Smooth muscle cell of the brain vasculature (primary cell): ENCODE results near the gene IGFBPL1.
"Not testable (repeated sequence)": the region's sequence is repeated elsewhere in the genome, so short reads cannot be mapped to it uniquely, and the experiment has no call there.

ENCODE experiments used
- DNase-seq: peaks from one replicate; pipeline ENCODE4 v3.0.0-alpha.2; 2012; ENCODE audit warnings: low read depth, low spot score

Gene IGFBPL1, protein sequence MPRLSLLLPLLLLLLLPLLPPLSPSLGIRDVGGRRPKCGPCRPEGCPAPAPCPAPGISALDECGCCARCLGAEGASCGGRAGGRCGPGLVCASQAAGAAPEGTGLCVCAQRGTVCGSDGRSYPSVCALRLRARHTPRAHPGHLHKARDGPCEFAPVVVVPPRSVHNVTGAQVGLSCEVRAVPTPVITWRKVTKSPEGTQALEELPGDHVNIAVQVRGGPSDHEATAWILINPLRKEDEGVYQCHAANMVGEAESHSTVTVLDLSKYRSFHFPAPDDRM

GRCh38 chr9:38423973-38424843 lies at the start of gene IGFBPL1:
TSS of gene IGFBPL1 (minus strand) at chr9:38424454. CDS start at chr9:38424424, 30 bp downstream.
- no peak for DNase-seq

GRCh38 chr9:38472583-38473249 lies 48.5 kb upstream of the IGFBPL1 start:
- not testable (repeated sequence) for DNase-seq

- DNase-seq = no peak
Measured at GRCh38 chr9:38467404-38467803, 43.1 kb upstream of the IGFBPL1 start.

- no peak for DNase-seq
Measured at GRCh38 chr9:38453835-38454234, 29.6 kb upstream of the IGFBPL1 start.

GRCh38 chr9:38451162-38451561 lies 26.9 kb upstream of the IGFBPL1 start:
- DNase-seq = no peak

DNA sequence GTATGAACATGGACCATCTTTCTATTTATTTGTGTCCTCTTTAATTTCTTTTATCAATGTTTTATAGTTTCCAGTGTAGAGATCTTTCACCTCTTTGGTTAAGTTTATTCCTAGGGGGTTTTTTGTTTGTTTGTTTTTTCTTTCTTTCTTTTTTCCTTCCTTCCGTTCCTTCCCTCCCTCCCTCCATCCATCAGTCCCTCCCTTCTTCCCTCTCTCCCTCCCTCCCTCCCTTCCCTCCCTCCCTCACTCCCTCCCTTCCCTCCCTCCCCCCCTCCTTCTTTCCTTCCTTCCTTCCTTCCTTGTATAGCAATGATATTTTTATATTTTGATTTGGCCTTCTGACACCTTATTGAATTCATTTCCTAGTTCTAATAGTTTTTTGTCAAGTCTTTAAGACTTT lies 23.4 kb upstream of the IGFBPL1 start:
- no peak for DNase-seq

DNA sequence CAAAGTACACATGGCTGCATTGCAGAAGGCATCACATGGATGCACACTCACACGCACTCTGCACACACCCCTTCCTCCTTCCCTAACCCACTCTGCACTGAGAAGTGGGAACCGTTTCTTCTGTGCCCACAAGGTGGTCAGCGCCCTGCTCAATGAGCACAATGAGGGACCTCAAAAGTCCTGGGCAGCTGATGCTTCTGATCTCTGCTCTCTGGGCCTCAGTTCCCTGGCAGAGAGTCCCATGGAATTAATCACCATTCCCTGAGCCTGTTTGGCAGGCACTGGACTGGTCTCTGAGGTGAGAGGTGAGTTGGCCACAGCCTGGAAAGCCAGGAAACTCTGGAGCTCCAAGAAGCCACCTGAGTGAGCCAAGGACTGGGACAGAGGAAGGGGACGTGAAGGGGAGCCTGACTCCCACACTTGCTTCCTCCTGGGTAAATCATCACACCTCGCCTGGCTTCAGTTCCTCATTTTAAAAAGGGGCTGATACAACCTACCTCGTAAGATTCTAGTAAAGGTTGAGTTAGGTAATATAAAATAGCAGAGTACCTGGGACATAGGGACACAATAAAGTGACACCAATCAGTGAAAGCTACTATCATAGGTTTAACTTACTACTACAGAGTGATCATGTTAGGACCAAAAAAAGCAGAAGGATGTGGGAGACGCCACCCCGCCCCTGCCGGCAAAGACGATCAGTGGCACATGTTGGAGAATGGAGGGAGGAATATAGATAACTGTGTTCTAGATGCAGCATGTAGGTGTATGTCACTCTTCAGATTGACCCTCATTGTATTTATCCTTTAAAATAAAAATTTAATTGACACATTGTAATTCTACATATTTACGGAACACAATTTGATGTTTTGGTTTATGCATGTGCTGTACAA lies 21.1 kb upstream of the IGFBPL1 start:
- DNase-seq = no peak

- DNase-seq = no peak
Measured at GRCh38 chr9:38443597-38443996, 19.3 kb upstream of the IGFBPL1 start.

GRCh38 chr9:38443181-38443580 lies 18.9 kb upstream of the IGFBPL1 start:
- DNase-seq = no peak

DNA sequence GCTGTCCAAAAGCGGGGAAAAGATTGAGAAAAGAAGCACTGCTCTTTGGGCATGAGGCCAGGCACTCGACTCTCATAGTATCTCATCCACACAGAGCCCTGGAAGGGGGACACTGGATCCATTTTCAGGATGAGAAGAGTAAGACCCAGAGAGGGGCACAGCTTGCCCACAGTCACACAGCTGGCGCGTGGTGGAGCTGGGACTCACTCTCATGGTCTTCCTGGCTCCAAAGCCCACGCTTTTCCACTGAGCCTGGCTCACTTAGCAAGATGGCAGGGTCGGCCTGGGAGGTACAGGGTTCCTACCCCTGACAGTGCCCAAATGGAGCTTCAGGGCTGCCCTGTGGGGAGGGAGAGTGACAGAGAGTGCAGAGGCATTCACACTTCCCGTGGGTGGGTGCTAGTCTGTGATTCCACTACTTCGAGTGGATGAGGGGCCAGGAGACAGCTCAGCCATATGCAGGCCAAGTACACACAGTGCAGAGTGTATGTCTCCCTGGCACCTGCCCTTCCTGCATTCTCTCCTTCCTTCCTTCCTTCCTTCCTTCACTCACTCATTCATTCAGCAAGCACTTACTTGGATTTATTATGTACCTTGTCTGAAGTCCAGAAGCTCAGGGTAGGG lies 18.3 kb upstream of the IGFBPL1 start:
- DNase-seq = no peak

GRCh38 chr9:38441347-38442085 lies 17.3 kb upstream of the IGFBPL1 start:
- no peak for DNase-seq

DNA sequence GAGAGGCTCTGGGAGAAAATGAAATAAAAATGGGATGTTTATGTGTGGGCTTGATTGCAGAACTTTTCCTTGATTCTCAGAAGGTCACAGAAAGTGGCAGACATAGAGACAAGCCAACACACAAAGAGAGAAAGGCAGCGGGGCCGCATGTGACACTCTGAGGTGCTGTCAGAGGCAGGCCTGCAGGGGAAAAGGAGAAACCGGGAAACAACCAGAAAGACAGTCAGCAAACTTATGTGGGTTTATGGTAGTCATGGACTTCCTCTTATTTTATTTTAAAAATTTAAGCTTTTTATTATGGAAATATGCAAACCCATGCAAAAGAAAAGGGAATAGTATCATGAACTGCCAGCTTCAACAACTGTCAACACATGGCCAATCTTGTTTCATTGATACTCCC lies 16.3 kb upstream of the IGFBPL1 start:
- DNase-seq = no peak

- DNase-seq = no peak
Measured at GRCh38 chr9:38439916-38440301, 15.7 kb upstream of the IGFBPL1 start.

DNA sequence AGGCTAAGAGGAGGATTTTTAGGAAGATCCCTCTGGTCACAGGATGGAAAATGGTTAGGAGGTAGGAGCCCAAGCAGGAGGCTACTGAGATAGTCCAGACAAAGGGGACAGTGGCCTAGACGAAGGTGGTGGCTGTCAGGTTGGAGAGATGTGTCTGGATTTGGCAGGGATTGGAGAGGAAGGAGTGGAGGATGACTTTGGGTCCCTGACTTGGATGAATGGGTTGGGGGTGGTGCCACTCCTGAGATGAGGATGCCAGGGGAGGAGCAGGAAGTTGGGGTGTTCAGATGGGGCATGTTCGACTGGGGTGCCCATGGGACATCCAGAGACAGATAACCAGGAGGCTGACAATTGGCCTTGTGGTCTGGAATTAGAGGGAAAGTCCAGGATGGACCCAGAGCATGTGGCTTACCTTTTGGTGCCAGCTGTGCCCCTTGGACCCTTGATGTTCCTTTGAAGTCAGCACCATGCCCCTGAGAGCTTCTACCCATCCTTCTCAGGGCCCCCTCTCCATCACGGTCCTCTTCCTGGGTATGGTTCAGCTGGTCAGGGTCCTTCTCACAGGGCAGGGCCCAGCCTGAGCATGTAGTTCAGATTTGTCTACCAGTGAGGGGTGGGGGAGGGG lies 15.1 kb upstream of the IGFBPL1 start:
- no peak for DNase-seq

DNA sequence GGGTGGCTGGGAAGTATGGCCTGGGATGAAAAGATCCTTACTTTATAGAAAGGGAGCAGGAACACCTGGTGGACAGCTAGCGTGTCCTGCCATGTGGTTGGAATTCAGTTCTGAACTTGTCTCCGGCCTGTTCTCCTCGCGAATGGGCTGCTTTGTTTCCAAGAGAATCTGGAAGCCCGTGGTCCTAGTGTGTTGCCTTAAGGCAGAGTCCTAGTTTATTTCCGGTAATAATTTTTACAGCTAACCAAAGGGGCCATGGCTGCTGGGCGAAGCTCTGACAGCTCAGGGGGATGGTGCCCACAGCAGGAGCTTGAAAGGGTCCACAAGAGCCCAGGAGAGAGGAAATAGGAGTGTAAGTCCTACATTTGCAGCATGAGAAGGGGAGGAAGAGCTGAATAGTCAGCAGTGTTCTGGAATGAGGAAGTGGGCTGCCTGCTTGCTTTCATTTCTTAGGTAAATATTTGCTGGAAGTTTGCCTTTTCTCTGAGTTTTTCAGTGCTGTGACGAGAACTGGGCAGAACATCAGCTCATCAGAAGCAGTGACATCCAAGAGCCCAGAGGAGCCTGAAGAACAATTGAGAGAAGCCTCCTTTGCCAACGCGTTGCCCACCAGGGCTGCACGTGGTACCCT lies 13.1 kb upstream of the IGFBPL1 start:
- DNase-seq = no peak

DNA sequence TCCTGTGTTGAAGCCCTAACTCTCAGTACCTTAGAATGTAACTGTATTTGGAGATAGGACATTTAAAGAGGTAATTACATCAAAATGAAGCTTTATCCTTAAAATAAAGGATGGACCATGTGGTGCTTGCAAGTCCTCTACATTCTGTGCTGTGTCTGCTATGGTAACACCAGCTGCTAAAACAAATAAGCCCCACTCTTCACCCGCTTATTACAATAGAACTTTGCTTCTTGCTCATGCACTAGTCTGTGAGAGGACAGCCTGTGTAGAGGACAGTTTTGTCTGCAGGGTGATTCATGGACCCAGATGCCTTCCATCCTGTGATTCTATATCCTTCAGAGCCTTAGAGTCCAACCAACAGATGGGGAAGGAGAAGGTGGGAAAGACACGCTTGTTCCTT lies 12.5 kb upstream of the IGFBPL1 start:
- no peak for DNase-seq

DNA sequence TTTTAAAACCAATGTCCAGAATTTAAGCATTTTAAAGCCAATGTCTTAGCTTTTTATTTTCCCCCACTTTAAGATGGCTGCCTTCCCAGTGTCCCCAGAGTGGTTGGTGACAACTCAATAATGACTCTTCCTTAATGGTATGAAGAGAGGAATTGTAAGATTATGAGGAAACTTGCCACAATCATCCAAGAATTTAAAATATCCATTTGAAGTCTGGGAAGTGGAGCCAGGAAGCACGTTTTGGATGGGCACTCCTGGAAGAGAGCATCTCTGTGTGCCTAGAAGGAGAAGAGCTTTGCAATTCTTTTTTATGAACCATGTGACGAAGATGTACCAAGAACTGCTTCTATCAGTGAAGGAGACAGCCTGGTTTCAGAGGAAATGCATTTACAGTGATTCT lies 11.3 kb upstream of the IGFBPL1 start:
- DNase-seq = no peak

- DNase-seq = no peak
Measured at GRCh38 chr9:38434853-38435252, 10.6 kb upstream of the IGFBPL1 start.

DNA sequence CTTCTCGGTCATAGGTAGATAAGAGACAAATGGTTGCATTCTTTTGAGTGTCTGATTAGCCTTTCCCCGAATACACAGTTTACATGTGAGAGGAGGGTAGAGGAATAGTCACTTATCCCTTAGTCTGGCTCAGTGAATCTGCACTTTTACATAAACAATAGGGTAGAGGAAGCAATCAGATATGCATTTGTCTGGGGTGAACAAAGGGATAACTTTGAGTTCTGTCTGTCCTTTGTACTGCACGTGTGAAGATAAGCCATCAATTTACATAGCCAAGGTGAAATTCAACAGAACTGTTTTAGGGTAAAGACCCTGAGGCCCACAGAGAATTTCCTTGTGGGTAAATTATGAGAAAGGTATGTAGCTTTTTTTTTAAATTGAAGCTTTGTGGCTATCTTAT lies 10.1 kb upstream of the IGFBPL1 start:
- no peak for DNase-seq
